Endothelial cell of umbilical vein (primary cell): ENCODE results near the gene RHEX. TPM values are rescaled to one million over a fixed set of nuclear protein-coding genes. Genes with fewer than 3 reads are reported as not detected.

Experiments used
- BruUV-seq: library from RNA; stranded (reverse); fragments of 400-500 nt; replicated peaks from 2 replicates; lab custom pipeline; 2021; lab: Mats Ljungman, UMichigan
- CTCF ChIA-PET: fragments of 300-600, 350-600 bp; sonication (Branson Sonifier 250); formaldehyde crosslinking; loops from one replicate; lab custom pipeline; 2021; ENCODE audit warnings: antibody characterized with exemption, inconsistent platforms; lab: Charles Lee
- POLR2A ChIA-PET: fragments of 300-600, 350-600 bp; sonication (Branson Sonifier 250); formaldehyde crosslinking; loops from one replicate; lab custom pipeline; 2021; ENCODE audit warnings: antibody characterized with exemption, inconsistent platforms; lab: Charles Lee
- DNase-seq: peaks from one replicate; pipeline ENCODE4 v3.0.0-alpha.2; 2011; ENCODE audit warnings: low read depth, low spot score
- FAIRE-seq: peaks from 2 replicates; lab custom pipeline; 2011; peaks lifted over from hg19 to GRCh38; lab: Jason Lieb, UNC
- H2AFZ ChIP-seq: 2 replicates; pipeline ENCODE4 v1.6.0; 2012; ENCODE audit warnings: low read depth, low read length, control low read depth, inconsistent platforms
- H3K27ac ChIP-seq: 2 replicates; pipeline ENCODE4 v1.5.1; 2011; ENCODE audit warnings: low read depth, mild to moderate bottlenecking, control low read depth, low read length, moderate library complexity; ENCODE audit not compliant: insufficient read depth
- H3K27me3 ChIP-seq, 2 experiments: 2 replicates each; pipeline versions ENCODE4 v1.6.0 to v1.6.1; 2011; ENCODE audit warnings: low read length in 2 of 2, mixed read lengths in 1 of 2; ENCODE audit not compliant: control insufficient read depth in 2 of 2, insufficient read depth in 2 of 2
- H3K36me3 ChIP-seq, 2 experiments: 2 replicates in 1 of 2; 3 replicates in 1 of 2; pipeline ENCODE4 v1.5.1; 2011; ENCODE audit warnings: low read length in 2 of 2, mild to moderate bottlenecking in 1 of 2, moderate library complexity in 1 of 2; ENCODE audit not compliant: control insufficient read depth in 2 of 2, insufficient read depth in 2 of 2; ENCODE audit errors: extremely low read depth in 1 of 2
- H3K4me1 ChIP-seq: 3 replicates; pipeline ENCODE4 v1.5.1; 2011; ENCODE audit warnings: mild to moderate bottlenecking, low read length; ENCODE audit not compliant: control insufficient read depth, insufficient read depth; ENCODE audit errors: extremely low read depth
- H3K4me2 ChIP-seq: 2 replicates; pipeline ENCODE4 v1.6.1; 2011; ENCODE audit warnings: low read length, control low read depth, mixed read lengths; ENCODE audit not compliant: insufficient read depth
- H3K4me3 ChIP-seq, 3 experiments: fragments of 200-600 bp in 1 of 3; sonication (generic), shearing (Covaris generic) in 1 of 3; replicated peaks in 1 of 3; 2 replicates each; pipeline ENCODE4 v1.5.1; 2011 to 2016; ENCODE audit warnings: control low read depth in 3 of 3, low read length in 3 of 3, mild to moderate bottlenecking in 2 of 3, inconsistent platforms in 1 of 3, low read depth in 1 of 3, moderate library complexity in 1 of 3; ENCODE audit not compliant: insufficient read depth in 1 of 3
- H3K79me2 ChIP-seq: 2 replicates; pipeline ENCODE4 v1.6.0; 2012; ENCODE audit warnings: low read length, inconsistent platforms; ENCODE audit not compliant: control insufficient read depth, insufficient read depth
- H3K9ac ChIP-seq: replicated peaks from 2 replicates; pipeline ENCODE3; 2011; ENCODE audit warnings: low read length, control low read depth; ENCODE audit not compliant: insufficient read depth; ENCODE audit errors: extremely low read depth
- H3K9me1 ChIP-seq: replicated peaks from 3 replicates; pipeline ENCODE4 v1.6.0; 2011; ENCODE audit warnings: mild to moderate bottlenecking, low read length; ENCODE audit not compliant: control insufficient read depth, insufficient read depth; ENCODE audit errors: extremely low read depth
- H3K9me3 ChIP-seq: replicated peaks from 2 replicates; pipeline ENCODE4 v1.5.1; 2012; ENCODE audit warnings: low read length, inconsistent platforms; ENCODE audit not compliant: control insufficient read depth, insufficient read depth
- H4K20me1 ChIP-seq: replicated peaks from 2 replicates; pipeline ENCODE3; 2011; ENCODE audit warnings: mild to moderate bottlenecking, low read length; ENCODE audit not compliant: control insufficient read depth, insufficient read depth; ENCODE audit errors: extremely low read depth
- EZH2 ChIP-seq: IDR thresholded peaks from 2 replicates; pipeline ENCODE4 v1.6.1; 2012; ENCODE audit warnings: borderline replicate concordance, low read depth, mild to moderate bottlenecking, moderate library complexity, low read length, inconsistent platforms; ENCODE audit not compliant: severe bottlenecking
- FOS ChIP-seq: IDR thresholded peaks from 2 replicates; pipeline ENCODE4 v1.6.1; 2011; ENCODE audit warnings: mild to moderate bottlenecking, low read length, moderate library complexity, borderline replicate concordance; ENCODE audit not compliant: insufficient read depth
- GATA2 ChIP-seq: IDR thresholded peaks from 2 replicates; pipeline ENCODE4 v1.7.0; 2011; ENCODE audit warnings: low read depth, mild to moderate bottlenecking, moderate library complexity, mixed read lengths, low read length; ENCODE audit not compliant: insufficient read length, insufficient read depth
- JUN ChIP-seq: IDR thresholded peaks from 2 replicates; pipeline ENCODE4 v1.6.1; 2011; ENCODE audit warnings: borderline replicate concordance, low read depth; ENCODE audit not compliant: insufficient read length, insufficient read depth
- MAX ChIP-seq: IDR thresholded peaks from 2 replicates; pipeline ENCODE4 v1.6.1; 2011; ENCODE audit not compliant: insufficient read depth, insufficient read length
- MYC ChIP-seq: IDR thresholded peaks from one replicate; pipeline ENCODE4 v1.6.1; 2011; ENCODE audit warnings: mild to moderate bottlenecking, low read depth, low read length
- POLR2A ChIP-seq: IDR thresholded peaks from 2 replicates; pipeline ENCODE4 v1.6.1; 2012; ENCODE audit warnings: low read depth, mild to moderate bottlenecking, control low read depth, low read length
- POLR2AphosphoS5 ChIP-seq: IDR thresholded peaks from 2 replicates; pipeline ENCODE4 v1.6.1; 2012; ENCODE audit warnings: low read depth, mild to moderate bottlenecking, control low read depth, low read length, moderate library complexity; ENCODE audit not compliant: insufficient read depth
- dilution Hi-C: fragments of 300-500 bp; cut with MboI; formaldehyde crosslinking; loops from one replicate; pipeline ENCODE4 v1.15.0; 2019; ENCODE audit warnings: low sequenced_read_pairs; ENCODE audit not compliant: extremely low pct_ligation_motif_present
- intact Hi-C: fragments of 100-400 bp; cut with micrococcal nuclease; formaldehyde crosslinking; loops from one replicate; pipeline ENCODE4 v1.10.0; 2022
- polyA plus RNA-seq, 4 experiments: library from polyadenylated mRNA; depleted of rRNA in 3 of 4; stranded (reverse) in 3 of 4; unstranded in 1 of 4; fragments of >200 nt; gene quantifications; 2 replicates each; pipeline versions ENCODE4 v1.2.1 to v1.2.3, GENCODE V29; 2011 to 2012; ENCODE audit warnings: missing spikeins in 1 of 4
- total RNA-seq: library from RNA; stranded (reverse); gene quantifications from 2 replicates; pipeline ENCODE4 v1.2.3, GENCODE V29; 2021
- TF ChIP-seq, protein P1 (sequence below), 2 donors: IDR thresholded peaks; 1 replicate in 1 of 2; 2 replicates in 1 of 2; pipeline ENCODE4 v1.5.1; 2011; ENCODE audit warnings: low read length in 2 of 2, mild to moderate bottlenecking in 2 of 2, moderate library complexity in 2 of 2, control low read depth in 1 of 2, inconsistent platforms in 1 of 2, low read depth in 1 of 2; ENCODE audit not compliant: insufficient read depth in 1 of 2; ENCODE audit errors: extremely low read depth in 1 of 2

Gene RHEX
- total and polyA plus RNA-seq, 2 donors (not counting 3 experiments of a cell fraction or from before 2014, with no cell fraction given): not detected

GRCh38 chr1:206023695-206024094 lies 29.3 kb upstream of the RHEX start, which contains the start of gene CTSE:
Gene CTSE, minus strand, starts transcription at chr1:206023895. Its CDS starts 104 bp downstream, at chr1:206023791.
- H2AFZ ChIP-seq: no peak within 1 kb of the TSS
- DNase-seq: no peak
- no peak within 1 kb of the TSS for H3K9ac ChIP-seq
- H3K79me2 ChIP-seq: no peaks in the 10 kb centered on the region
- ChIA-PET POLR2A (no interaction called here), CTCF (interaction anchor here (1.0 kb wide), 1 partner anchor 83 kb away, joined by 5 read pairs; no protein-coding TSS in a partner anchor)
- no peaks in the 10 kb centered on the region for H3K27me3 ChIP-seq
- peaks cover 13% of the 10 kb centered on the region for H3K4me1 ChIP-seq
- BruUV-seq: no TSS peak
- H3K4me3 ChIP-seq: no peak within 1 kb of the TSS
- no peak for FAIRE-seq
- H3K4me2 ChIP-seq: no peak within 1 kb of the TSS
- no peaks in the 10 kb centered on the region for H3K36me3 ChIP-seq
- H3K27ac ChIP-seq: no peak within 1 kb of the TSS
- no peaks in the 10 kb centered on the region for H3K9me3 ChIP-seq
- TF ChIP-seq MAX: no peak
- TF ChIP-seq POLR2AphosphoS5: no peak
- no peak for TF ChIP-seq FOS
- TF ChIP-seq, protein P1, sequence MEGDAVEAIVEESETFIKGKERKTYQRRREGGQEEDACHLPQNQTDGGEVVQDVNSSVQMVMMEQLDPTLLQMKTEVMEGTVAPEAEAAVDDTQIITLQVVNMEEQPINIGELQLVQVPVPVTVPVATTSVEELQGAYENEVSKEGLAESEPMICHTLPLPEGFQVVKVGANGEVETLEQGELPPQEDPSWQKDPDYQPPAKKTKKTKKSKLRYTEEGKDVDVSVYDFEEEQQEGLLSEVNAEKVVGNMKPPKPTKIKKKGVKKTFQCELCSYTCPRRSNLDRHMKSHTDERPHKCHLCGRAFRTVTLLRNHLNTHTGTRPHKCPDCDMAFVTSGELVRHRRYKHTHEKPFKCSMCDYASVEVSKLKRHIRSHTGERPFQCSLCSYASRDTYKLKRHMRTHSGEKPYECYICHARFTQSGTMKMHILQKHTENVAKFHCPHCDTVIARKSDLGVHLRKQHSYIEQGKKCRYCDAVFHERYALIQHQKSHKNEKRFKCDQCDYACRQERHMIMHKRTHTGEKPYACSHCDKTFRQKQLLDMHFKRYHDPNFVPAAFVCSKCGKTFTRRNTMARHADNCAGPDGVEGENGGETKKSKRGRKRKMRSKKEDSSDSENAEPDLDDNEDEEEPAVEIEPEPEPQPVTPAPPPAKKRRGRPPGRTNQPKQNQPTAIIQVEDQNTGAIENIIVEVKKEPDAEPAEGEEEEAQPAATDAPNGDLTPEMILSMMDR (IDR thresholded peaks at IDR 0.05; ENCODE audit: extremely low read depth in 1 of 2, insufficient read depth in 1 of 2, low read depth in 1 of 2, low read length in 2 of 2): no peak
- no peak for TF ChIP-seq EZH2
- no peak for TF ChIP-seq JUN
- TF ChIP-seq GATA2: no peak
- no peak for TF ChIP-seq MYC
- no peak for TF ChIP-seq POLR2A
- dilution Hi-C loops (no loop called here), intact Hi-C loops (no loop called here)
- H4K20me1 ChIP-seq: no peaks in the 10 kb centered on the region
- no peaks in the 10 kb centered on the region for H3K9me1 ChIP-seq
